Activated CD4-positive, alpha-beta T cell treated with anti-CD3 and anti-CD28 coated beads, Interleukin-2, amount 50 U/mL, for 48 hours (primary cell): ENCODE measurements around the gene HOXD13.

ENCODE experiments used
- DNase-seq, 2 experiments: peaks; one replicate each; pipeline ENCODE4 v3.0.0-alpha.2; 2020

The HOXD13 gene

GRCh38 chr2:176106581-176107539 lies 14.3 kb downstream of the HOXD13 start, which contains the start of gene HOXD11:
HOXD11 (plus strand) TSS chr2:176107280; CDS start chr2:176107356, 76 bp downstream.
- DNase-seq, result no peak

GRCh38 chr2:176107731-176108181 lies 15.2 kb downstream of the HOXD13 start:
- no peak for DNase-seq

- no peak for DNase-seq
Measured at GRCh38 chr2:176109192-176109901, 16.8 kb downstream of the HOXD13 start.

- no peak for DNase-seq
Measured at GRCh38 chr2:176109946-176110345, 17.4 kb downstream of the HOXD13 start.

- no peak for DNase-seq
Measured at GRCh38 chr2:176110415-176111308, 18.1 kb downstream of the HOXD13 start.

- DNase-seq, result no peak
Measured at GRCh38 chr2:176111309-176111663, 18.8 kb downstream of the HOXD13 start.

- no peak for DNase-seq
Measured at GRCh38 chr2:176111846-176112374, 19.4 kb downstream of the HOXD13 start.

- no peak for DNase-seq
Measured at GRCh38 chr2:176112375-176113302, 20.1 kb downstream of the HOXD13 start.

GRCh38 chr2:176114120-176114929 lies 21.8 kb downstream of the HOXD13 start:
- DNase-seq, result no peak

- DNase-seq, result no peak
Measured at GRCh38 chr2:176114930-176115625, 22.6 kb downstream of the HOXD13 start.

- DNase-seq, result no peak
Measured at GRCh38 chr2:176115883-176116813, 23.6 kb downstream of the HOXD13 start, which contains the start of gene HOXD10. HOXD10 (plus strand) TSS chr2:176116778; CDS start chr2:176116834, 56 bp downstream.

- DNase-seq, result no peak
Measured at GRCh38 chr2:176117162-176117822, 24.8 kb downstream of the HOXD13 start.

- no peak for DNase-seq
Measured at GRCh38 chr2:176117823-176118371, 25.4 kb downstream of the HOXD13 start.

GRCh38 chr2:176118601-176119339 lies 26.2 kb downstream of the HOXD13 start:
- DNase-seq, result no peak

GRCh38 chr2:176120364-176121189 lies 28.1 kb downstream of the HOXD13 start:
- no peak for DNase-seq
